ENCODE results near the gene CCDC116.

GRCh38 chr22:21633481-21633880, 921 bp downstream of the CCDC116 start:
- no peak for TF ChIP-seq CTCF (conservative IDR thresholded peaks at IDR 0.05)
- TF ChIP-seq ZFX (IDR thresholded peaks at IDR 0.05) = no peak
